Neural progenitor cell (in vitro differentiated cells): ENCODE measurements around the gene ZDHHC8. TPM values are rescaled to one million over a fixed set of nuclear protein-coding genes. Genes with fewer than 3 reads are reported as not detected.

Source experiments
- DNase-seq: peaks from one replicate; pipeline ENCODE4 v3.0.0-alpha.2; 2016; ENCODE audit warnings: low spot score
- H2AFZ ChIP-seq: fragments of 200-600 bp; sonication (generic); replicated peaks from 2 replicates; pipeline ENCODE4 v1.6.1; 2016; ENCODE audit warnings: antibody characterized with exemption
- H3F3A ChIP-seq: fragments of 200-600 bp; sonication (generic); 2 replicates; pipeline ENCODE4 v1.6.1; 2016; ENCODE audit warnings: antibody characterized with exemption, low read depth
- H3K27ac ChIP-seq: fragments of 200-600 bp; sonication (generic); 2 replicates; pipeline ENCODE4 v1.5.1; 2016; ENCODE audit warnings: mild to moderate bottlenecking
- H3K27me3 ChIP-seq: fragments of 200-600 bp; sonication (generic); 2 replicates; pipeline ENCODE4 v1.6.1; 2016; ENCODE audit warnings: mild to moderate bottlenecking, moderate library complexity
- H3K36me3 ChIP-seq: fragments of 200-600 bp; sonication (generic); 2 replicates; pipeline ENCODE4 v1.5.1; 2016
- H3K4me1 ChIP-seq: fragments of 200-600 bp; sonication (generic); 2 replicates; pipeline ENCODE4 v1.6.1; 2016; ENCODE audit warnings: mixed run types
- H3K4me2 ChIP-seq: fragments of 200-600 bp; sonication (generic); 2 replicates; pipeline ENCODE4 v1.6.1; 2016
- H3K4me3 ChIP-seq: fragments of 200-600 bp; sonication (generic); 2 replicates; pipeline ENCODE4 v1.5.1; 2016
- H3K79me2 ChIP-seq: fragments of 200-600 bp; sonication (generic); 2 replicates; pipeline ENCODE4 v1.6.1; 2016; ENCODE audit warnings: low read depth
- H3K9ac ChIP-seq: fragments of 200-600 bp; sonication (generic); 2 replicates; pipeline ENCODE4 v1.6.1; 2016
- H3K9me3 ChIP-seq: fragments of 200-600 bp; sonication (generic); 2 replicates; pipeline ENCODE4 v1.5.1; 2016; ENCODE audit warnings: low read depth
- H4K20me1 ChIP-seq: fragments of 200-600 bp; sonication (generic); 2 replicates; pipeline ENCODE4 v1.6.1; 2016; ENCODE audit warnings: low read depth
- H3K27ac Mint-ChIP-seq: 3 replicates; pipeline ENCODE4 v1.8.0; 2021; ENCODE audit warnings: mixed read lengths
- H3K27me3 Mint-ChIP-seq: 2 replicates; pipeline ENCODE4 v1.8.0; 2022; ENCODE audit warnings: low read depth, mild to moderate bottlenecking, inconsistent platforms, moderate library complexity, mixed read lengths; ENCODE audit not compliant: insufficient read depth
- H3K36me3 Mint-ChIP-seq: 3 replicates; pipeline ENCODE4 v1.8.0; 2021; ENCODE audit warnings: mixed read lengths
- H3K4me1 Mint-ChIP-seq: 3 replicates; pipeline ENCODE4 v1.8.0; 2021; ENCODE audit warnings: mixed read lengths
- H3K4me3 Mint-ChIP-seq: 3 replicates; pipeline ENCODE4 v1.8.0; 2021; ENCODE audit warnings: mild to moderate bottlenecking, moderate library complexity, mixed read lengths
- H3K9me3 Mint-ChIP-seq: 3 replicates; pipeline ENCODE4 v1.8.0; 2020; ENCODE audit warnings: mixed read lengths
- EZH2 ChIP-seq: fragments of 200-600 bp; sonication (generic); IDR thresholded peaks from 2 replicates; pipeline ENCODE4 v1.6.1; 2017; ENCODE audit warnings: antibody characterized with exemption, mild to moderate bottlenecking, moderate library complexity
- EZH2phosphoT487 ChIP-seq: fragments of 200-600 bp; sonication (generic); IDR thresholded peaks from 2 replicates; pipeline ENCODE4 v1.6.1; 2017; ENCODE audit warnings: antibody characterized with exemption
- total RNA-seq: library from RNA; depleted of rRNA; stranded (reverse); fragments of >200 nt; gene quantifications from 2 replicates; pipeline ENCODE4 v1.2.3, GENCODE V29; 2015; ENCODE audit warnings: low replicate concordance
- TF ChIP-seq, protein P1 (sequence below): fragments of 200-600 bp; sonication (generic); IDR thresholded peaks from 2 replicates; pipeline ENCODE4 v1.5.1; 2017; ENCODE audit warnings: antibody characterized with exemption, mild to moderate bottlenecking

The ZDHHC8 gene
- total RNA-seq, 1 donor from 2014 or later, result 7.1 TPM

DNA sequence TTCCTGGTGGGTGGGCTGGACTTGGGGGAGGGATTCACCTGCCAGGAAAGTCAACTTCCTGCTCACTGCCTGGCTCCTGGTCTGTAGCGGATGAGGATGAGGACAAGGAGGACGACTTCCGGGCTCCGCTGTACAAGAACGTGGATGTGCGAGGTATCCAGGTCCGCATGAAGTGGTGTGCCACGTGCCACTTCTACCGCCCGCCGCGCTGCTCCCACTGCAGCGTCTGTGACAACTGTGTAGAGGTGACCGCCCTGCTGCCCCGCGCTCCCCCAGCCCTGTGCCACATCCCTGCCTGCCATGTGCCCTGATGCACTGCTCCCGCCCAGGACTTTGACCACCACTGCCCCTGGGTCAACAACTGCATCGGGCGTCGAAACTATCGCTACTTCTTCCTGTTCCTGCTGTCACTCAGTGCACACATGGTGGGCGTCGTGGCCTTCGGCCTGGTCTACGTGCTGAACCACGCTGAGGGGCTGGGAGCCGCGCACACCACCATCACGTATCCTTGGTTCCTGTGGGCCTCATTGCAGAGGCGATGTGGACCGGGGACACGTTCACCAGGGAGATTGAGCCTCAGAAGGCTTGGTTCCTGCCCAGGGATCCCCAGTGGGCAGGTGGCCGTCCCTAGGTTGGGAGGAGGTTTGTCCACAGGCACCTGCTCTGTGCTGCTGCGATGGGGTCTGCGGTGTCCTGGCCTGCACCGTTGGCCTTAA, 7.9 kb downstream of the ZDHHC8 start:
- H3K36me3 ChIP-seq, result no peaks in the 10 kb centered on the region
- no peak for DNase-seq
- TF ChIP-seq EZH2phosphoT487 (no peak), EZH2 (no peak)
- TF ChIP-seq, protein P1, sequence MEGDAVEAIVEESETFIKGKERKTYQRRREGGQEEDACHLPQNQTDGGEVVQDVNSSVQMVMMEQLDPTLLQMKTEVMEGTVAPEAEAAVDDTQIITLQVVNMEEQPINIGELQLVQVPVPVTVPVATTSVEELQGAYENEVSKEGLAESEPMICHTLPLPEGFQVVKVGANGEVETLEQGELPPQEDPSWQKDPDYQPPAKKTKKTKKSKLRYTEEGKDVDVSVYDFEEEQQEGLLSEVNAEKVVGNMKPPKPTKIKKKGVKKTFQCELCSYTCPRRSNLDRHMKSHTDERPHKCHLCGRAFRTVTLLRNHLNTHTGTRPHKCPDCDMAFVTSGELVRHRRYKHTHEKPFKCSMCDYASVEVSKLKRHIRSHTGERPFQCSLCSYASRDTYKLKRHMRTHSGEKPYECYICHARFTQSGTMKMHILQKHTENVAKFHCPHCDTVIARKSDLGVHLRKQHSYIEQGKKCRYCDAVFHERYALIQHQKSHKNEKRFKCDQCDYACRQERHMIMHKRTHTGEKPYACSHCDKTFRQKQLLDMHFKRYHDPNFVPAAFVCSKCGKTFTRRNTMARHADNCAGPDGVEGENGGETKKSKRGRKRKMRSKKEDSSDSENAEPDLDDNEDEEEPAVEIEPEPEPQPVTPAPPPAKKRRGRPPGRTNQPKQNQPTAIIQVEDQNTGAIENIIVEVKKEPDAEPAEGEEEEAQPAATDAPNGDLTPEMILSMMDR, result no peak
- no peaks in the 10 kb centered on the region for H3K79me2 ChIP-seq
- Mint-ChIP-seq H3K36me3 (no peaks in the 10 kb centered on the region), H3K4me3 (peak overlapping the region; percentile 50), H3K27ac (no peak overlapping the region), H3K9me3 (no peaks in the 10 kb centered on the region), H3K4me1 (peaks cover 3% of the 10 kb centered on the region), H3K27me3 (peaks cover 2% of the 10 kb centered on the region)
- H3F3A ChIP-seq, result no peaks in the 10 kb centered on the region
- H3K4me2 ChIP-seq, result no peak overlapping the region
- no peak overlapping the region for H3K4me3 ChIP-seq
- no peaks in the 10 kb centered on the region for H3K27me3 ChIP-seq
- no peak overlapping the region for H3K9ac ChIP-seq
- H3K4me1 ChIP-seq, result no peaks in the 10 kb centered on the region
- H3K27ac ChIP-seq, result no peak overlapping the region
- no peaks in the 10 kb centered on the region for H3K9me3 ChIP-seq
- H2AFZ ChIP-seq, result no peak overlapping the region
- H4K20me1 ChIP-seq, result peaks cover 49% of the 10 kb centered on the region

DNA sequence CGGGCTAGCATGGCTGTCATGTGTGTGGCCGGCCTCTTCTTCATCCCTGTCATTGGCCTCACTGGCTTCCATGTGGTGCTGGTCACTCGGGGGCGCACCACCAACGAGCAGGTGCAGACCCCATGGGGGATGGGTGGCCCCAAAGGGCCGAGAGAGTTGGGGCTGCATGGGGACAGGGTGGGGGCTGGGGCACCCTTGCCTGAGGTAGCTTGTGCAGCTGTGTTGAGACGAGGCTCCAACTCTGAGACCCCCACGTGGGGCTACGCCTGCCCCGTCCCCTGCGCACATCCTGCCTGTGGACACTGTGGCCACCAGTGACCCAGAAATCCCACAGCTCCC, 8.5 kb downstream of the ZDHHC8 start:
- Mint-ChIP-seq H3K36me3 (no peaks in the 10 kb centered on the region), H3K4me3 (no peak overlapping the region), H3K4me1 (peaks cover 3% of the 10 kb centered on the region), H3K9me3 (no peaks in the 10 kb centered on the region), H3K27ac (no peak overlapping the region), H3K27me3 (peaks cover 2% of the 10 kb centered on the region)
- TF ChIP-seq, protein P1, result no peak
- TF ChIP-seq EZH2 (no peak), EZH2phosphoT487 (no peak)
- H3K4me3 ChIP-seq, result no peak overlapping the region
- no peak for DNase-seq
- H3K4me1 ChIP-seq, result no peaks in the 10 kb centered on the region
- no peaks in the 10 kb centered on the region for H3K27me3 ChIP-seq
- H3K27ac ChIP-seq, result no peak overlapping the region
- no peaks in the 10 kb centered on the region for H3K36me3 ChIP-seq
- no peak overlapping the region for H3K9ac ChIP-seq
- H2AFZ ChIP-seq, result no peak overlapping the region
- no peak overlapping the region for H3K4me2 ChIP-seq
- no peaks in the 10 kb centered on the region for H3K9me3 ChIP-seq
- no peaks in the 10 kb centered on the region for H3F3A ChIP-seq
- no peaks in the 10 kb centered on the region for H3K79me2 ChIP-seq
- peaks cover 44% of the 10 kb centered on the region for H4K20me1 ChIP-seq

DNA sequence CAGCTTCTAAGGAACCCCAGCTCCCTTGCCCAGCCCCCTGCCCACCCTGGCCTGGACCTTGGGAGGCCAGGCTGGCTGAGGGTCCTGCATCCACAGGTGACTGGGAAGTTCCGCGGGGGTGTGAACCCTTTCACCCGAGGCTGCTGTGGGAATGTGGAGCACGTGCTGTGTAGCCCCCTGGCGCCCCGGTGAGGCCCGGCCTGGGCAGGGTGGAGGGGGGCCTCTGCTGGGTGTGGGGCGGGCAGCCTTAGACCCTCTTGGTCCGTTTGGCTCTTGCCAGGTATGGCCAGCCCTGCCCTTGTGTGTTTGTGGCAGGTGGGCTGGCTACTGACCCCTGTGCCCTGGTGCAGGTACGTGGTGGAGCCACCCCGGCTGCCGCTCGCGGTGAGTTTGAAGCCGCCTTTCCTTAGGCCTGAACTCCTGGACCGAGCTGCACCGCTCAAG, 8.9 kb downstream of the ZDHHC8 start:
- Histone ChIP-seq H3K4me3 (no peak overlapping the region), H3K36me3 (no peaks in the 10 kb centered on the region), H3K9me3 (no peaks in the 10 kb centered on the region), H3K4me1 (no peaks in the 10 kb centered on the region), H3K27me3 (no peaks in the 10 kb centered on the region), H3K4me2 (no peak overlapping the region), H3K27ac (no peak overlapping the region), H3K9ac (no peak overlapping the region), H4K20me1 (peaks cover 41% of the 10 kb centered on the region), H2AFZ (no peak overlapping the region), H3K79me2 (no peaks in the 10 kb centered on the region), H3F3A (no peaks in the 10 kb centered on the region)
- no peaks in the 10 kb centered on the region for H3K36me3 Mint-ChIP-seq
- H3K4me1 Mint-ChIP-seq, result peaks cover 3% of the 10 kb centered on the region
- H3K9me3 Mint-ChIP-seq, result no peaks in the 10 kb centered on the region
- no peak overlapping the region for H3K4me3 Mint-ChIP-seq
- H3K27me3 Mint-ChIP-seq, result peaks cover 2% of the 10 kb centered on the region
- no peak for DNase-seq
- TF ChIP-seq EZH2, result no peak
- TF ChIP-seq, protein P1, result no peak
- no peak for TF ChIP-seq EZH2phosphoT487
- H3K27ac Mint-ChIP-seq, result no peak overlapping the region
